Measurements from ENCODE around the gene PARD3B.

The PARD3B gene

DNA sequence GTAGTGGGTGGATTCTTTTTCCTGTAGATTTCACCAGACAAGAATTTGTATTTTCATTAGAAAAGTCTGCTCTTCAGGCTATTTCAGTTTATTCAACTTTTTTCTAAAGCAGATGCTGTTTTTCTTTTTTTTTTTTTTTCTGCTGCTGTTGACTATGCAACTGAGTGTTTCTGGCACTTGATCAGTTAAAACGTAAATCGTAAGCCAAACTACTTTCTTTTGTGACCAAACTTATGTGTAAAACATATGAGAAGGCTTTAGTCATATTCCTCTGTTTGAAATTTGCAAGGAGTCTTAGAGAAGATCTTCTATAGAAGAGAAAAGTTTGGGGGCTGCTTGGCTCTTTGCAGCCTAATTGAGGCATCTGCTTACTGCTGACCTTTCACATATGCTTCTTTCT, 170.1 kb downstream of the PARD3B start:
- DNase-seq, result no peak

DNA sequence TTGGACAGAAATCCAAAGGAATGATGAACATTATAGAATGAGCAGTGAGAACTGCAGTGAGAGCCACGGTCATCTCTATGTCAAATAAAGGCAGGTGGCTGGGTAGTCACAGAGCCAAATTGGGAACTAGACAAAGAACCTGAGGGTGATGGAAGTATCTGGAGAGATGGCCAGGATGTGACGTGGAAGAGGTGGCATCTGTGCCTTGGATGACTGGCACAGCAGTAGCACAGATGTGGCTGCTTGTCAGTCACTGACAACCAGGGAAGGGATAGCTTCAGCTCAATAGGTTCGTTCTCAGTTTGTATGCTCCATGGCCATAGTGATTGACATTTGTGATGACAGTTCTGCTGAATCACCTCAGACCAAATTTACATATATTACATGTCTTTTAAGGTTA, 172.3 kb downstream of the PARD3B start:
- DNase-seq, result no peak

DNA sequence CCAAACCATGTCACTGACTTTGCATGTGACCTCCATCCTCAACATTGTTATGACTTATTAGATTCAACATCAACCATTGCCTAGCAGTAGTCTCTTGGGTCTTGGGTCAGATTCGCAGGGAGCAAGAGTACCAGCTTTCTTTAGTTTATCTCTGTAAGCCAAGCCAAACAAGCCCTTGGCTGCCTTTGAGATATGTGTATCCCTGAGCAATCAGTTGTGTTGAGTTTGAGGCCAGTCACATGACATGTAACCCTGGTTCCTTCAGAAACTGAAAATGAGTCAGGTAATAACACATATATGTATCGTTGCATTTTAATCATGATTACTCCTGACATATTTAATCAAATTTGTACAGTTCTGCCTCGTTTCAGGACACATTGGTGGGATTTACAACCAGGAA, 173.3 kb downstream of the PARD3B start:
- DNase-seq, result no peak

DNA sequence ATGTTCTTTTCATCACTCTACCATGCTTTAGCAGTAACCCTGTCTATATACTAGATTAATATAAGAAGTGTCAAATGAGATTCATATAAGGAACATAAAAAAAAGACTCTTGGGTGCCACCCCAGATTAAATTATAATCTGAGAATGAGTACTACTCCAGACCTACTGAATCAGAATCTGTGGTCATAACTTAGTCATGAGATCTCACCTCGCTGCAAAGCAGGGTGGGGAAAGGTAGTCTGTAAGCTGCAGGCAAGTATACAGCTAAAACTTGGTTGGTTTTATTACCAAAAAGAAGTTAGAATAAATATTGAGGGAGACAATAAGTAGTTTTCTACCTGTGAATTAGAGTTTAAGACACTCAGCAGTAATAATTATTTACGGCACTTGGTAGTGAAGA, 175.6 kb downstream of the PARD3B start:
- no peak for DNase-seq

DNA sequence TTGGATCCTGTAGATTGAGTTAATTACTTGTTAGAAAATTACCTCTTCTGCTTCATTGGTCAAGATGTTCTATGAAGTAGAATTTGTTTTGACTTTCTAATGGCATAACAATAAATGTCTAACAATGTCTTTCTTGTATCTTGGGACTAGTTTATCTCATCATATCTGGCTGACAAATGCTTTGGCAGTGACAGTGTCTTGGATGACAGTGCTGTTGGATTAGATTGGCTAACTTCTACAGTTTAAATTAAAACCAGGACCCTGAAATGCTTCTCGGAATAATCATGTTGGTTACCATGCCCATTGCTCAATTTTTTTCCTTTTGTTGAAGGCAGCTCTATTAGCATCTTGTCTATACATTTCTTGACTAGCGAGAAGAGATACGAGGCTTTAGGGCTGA, 176.9 kb downstream of the PARD3B start:
- no peak for DNase-seq

DNA sequence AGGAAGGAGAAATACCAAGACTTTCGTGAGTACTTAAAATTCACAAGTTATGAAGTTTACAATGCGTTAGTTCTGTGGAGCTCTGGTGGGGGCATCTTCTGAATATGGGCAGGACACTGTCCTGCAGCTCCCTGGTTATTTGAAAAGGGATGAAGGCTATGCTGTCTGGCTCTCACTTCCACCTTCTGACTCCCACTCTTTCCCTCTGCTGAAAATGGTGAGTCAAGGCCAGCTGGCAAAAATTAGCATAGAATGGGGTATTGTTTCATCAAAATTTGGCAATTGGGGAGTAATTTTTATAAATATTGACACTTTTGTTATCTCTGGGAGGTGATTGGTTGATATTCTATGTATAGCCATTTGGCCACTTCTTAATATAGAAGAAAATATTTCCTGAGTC, 177.4 kb downstream of the PARD3B start:
- DNase-seq, result no peak

DNA sequence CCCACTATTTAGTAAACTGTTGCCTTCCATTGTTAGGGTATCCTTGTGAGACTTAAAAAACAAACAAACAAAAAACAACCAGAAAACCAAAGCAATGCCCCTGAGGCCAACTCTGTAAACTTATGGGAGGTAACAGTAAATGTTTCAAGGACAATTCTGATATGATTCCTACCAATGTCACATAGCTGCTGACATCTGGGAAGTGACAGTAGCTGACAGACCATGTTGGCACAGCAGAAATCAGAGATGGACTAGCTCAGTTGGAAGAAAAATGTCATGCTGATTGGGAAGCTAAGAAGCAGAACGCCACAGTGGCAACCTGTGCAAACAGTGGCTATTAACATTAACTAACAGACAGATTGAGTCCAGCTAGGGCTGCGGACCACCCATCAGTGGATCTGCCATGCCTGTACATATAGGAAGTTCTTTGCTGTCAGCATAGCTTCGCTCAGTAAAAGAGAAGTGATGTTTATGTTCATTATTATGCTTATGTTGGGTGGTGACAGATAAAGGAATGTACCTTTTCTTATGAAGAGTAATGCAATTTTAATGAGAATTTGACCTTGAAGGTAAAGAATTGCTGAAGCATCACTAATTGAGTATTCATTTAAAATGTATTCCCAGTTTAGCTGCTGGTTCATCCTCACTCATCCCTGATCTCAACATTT, 180.6 kb downstream of the PARD3B start:
- no peak for DNase-seq

DNA sequence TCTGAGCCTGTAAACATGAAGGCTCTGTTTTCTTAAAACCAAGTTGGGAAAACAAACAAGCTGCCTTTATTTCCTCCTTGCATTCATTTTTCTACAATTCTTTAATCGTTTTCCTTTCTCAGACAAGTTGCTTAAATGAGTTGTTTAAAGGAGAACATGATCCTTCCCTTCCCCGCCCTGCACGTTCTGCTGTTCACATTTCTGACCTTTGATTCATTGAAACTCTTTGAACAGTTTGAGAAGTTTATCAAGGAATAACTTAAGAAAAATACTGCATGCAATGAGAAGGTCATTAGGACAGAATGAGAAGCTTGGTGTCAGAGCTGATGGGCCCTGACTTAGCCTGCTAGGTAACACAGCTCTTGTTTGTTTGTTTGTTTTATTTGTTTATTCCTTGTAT, 181.6 kb downstream of the PARD3B start:
- no peak for DNase-seq

DNA sequence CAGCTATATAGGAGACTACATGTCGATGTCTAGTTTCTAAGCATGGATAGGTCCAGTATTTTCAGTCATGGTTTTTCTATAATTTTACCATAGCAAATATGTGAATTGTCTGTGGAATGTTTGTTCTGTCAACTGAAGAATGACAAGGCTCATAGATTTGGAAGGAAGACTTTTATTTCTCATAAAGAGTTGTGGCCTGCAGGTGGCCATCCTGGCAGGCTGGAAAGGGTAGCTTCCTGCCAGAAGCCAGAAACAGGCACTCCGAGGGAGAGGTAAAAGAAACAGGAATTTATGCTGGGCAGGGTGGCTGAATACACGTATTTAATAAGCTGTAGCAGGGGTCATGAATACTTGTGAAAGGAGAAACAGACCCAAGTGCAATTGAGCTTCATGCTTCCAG, 182.1 kb downstream of the PARD3B start:
- no peak for DNase-seq

DNA sequence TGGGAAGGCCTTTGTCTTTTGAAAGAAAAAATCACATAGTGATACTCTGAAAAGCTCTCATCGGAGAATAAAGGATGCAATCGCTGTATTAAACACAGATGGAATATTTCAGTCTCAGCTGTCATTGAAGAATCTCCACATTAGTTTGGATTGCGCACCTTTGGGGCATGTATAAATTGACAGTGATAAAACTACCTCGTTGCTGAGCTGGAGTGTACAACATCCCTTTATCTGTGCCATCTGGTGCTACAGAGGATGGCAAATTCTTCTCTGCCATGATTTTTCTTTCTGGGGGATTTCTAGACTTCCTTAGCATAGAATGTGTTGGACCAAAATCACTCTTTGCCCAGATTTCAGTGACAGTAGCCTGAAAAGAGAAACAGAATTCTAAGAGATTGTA, 185.3 kb downstream of the PARD3B start:
- no peak for DNase-seq

DNA sequence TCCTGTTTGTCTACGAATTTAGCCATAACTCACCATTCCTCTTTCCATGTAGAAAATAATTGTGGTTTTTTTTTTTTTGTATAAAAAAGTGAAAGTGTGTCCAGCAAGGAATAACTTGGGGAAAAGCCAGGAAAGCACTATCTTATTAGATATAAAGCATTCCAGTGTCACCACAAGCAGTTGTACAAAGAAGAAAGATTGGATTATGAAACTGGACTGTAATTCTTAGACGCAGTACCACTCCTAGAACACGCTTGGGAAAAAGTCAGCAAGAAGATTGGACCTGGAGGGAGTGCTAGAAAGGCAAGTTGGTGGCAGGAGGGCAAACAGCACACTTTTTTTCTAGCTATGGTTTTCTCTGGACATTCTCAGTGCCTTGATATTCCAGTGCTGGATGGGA, 186.7 kb downstream of the PARD3B start:
- no peak for DNase-seq

DNA sequence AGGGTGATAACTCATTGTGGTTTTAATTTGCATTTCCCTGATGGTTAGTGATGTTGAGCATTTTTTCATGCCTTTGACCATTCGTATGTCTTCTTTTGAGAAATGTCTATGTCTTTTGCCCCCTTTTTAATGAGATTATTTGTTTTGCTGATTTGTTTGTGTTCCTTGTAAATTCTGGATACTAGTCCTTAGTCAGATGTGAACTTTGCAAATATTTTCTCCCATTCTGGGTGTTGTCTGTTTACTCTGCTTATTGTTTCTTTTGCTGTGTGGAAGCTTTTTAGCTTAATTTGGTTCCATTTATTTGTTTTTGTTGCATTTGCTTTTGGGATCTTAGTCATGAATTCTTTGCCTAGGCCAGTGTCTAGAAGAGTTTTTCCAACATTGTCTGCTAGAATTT, 192.0 kb downstream of the PARD3B start:
- no peak for DNase-seq

DNA sequence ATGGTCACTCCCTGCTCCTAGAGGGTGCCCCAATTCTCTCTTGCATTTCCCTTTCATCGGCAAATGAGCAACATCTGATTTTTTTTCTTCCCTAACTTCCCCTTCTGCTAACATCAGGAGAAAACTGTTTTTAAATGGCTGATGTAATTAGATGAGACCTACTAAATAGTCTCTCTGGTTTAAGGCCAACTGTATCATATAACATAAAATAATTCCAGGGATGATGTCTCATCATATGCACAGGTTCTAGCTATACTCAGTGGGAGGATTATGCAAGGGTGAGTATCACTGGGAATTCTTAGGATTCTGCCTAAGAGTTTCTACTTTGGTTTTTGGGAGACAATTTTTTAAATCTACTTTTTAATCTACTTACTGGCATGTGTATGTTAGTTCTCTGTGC, 193.4 kb downstream of the PARD3B start:
- no peak for DNase-seq

DNA sequence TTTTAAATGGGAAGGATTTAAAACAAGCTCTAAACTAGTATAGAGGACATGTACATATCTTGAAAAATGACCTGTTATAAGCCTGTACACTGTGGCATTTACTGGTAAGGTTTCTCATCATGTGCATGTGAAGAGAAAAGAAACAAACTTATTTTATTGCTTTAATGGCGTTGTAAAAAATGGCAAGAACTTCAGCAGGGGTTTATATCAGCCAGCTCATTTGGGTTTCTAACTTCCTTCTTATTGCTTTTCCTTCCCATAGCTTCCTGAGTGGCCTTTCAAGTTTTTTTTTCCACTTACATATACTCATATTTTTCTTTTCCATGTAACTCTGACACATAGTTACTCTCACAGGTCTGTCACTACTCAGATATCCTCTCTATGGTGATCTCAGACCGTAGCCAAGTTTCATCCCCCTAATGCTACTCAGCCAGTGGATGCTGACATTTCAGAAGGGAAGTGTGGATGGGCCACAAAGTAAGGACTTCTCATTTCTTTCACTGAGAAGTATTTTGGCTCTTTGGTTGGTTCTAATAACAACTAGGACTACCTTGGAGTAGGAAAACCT, 198.2 kb downstream of the PARD3B start:
- no peak for DNase-seq

DNA sequence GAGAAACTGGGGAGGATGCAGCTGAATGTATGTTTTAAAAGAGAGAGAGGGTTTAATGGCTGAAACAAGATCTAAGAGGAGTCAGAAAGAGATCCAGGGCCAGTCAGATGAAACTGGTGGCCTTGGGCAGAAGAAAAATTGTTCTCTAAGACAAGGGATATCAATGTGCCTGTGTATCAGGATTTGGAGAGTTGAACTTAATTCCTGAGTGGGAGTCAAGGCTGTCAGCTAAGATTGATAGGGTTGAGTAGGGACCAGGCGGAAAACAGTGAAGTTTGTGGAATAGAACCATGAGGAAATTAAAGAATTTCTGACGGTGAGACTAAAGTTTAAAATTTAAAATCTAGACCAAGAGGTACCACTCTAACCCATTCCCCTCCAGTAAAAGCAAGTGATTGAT, 199.2 kb downstream of the PARD3B start:
- no peak for DNase-seq

DNA sequence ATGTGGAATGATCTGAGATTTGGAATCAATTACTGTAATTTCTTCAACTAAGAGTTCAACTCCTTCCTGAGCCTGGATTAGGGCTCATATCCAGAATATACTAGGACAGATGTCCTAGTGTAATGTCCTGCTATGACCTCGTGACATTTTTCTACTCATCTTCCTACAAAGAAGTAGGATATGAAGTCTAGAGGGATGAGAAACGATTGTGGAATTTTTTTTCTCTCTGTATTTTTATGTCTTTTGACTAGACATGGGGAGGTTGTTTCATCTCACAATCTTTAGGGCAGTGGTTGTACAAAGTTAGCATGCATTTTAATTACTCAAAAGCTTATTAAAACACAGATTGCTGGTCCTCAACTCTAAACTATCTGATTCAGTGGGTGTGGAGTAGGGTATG, 203.0 kb downstream of the PARD3B start:
- no peak for DNase-seq

DNA sequence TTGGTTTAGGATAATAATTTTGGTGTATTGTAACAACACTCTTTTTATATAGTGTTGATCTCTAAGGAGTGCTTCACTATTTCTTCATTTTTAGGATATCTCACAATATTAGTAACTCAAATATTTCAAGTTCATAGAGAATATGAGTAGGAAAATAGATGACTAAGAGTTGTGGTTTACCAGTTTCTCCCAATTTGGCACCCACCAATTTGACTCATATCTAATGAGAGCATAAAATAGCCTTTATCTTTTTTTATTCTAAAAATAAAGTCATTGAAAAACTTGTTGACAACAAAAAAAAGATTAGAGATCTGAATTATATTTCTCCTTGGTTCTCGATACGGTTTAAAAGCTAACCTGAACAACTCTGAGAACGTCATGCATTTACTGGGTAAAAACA, 204.0 kb downstream of the PARD3B start:
- DNase-seq, result no peak

DNA sequence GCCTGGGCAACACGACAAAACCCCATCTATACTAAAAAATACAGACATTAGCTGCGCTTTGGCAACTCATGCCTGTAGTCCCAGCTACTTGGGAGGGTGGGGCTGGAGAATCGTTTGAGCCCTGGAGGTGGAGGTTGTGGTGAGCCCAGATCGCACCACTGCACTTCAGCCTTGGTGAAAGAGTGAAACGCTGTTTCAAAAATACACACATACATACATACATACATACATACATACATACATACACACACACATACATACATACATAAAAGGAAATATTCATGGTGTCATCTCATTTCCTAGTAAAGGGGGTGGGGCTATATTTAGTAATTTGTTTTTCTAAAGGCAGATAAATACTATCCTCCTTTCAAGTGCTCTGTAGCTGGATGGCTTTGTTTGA, 205.1 kb downstream of the PARD3B start:
- no peak for DNase-seq

DNA sequence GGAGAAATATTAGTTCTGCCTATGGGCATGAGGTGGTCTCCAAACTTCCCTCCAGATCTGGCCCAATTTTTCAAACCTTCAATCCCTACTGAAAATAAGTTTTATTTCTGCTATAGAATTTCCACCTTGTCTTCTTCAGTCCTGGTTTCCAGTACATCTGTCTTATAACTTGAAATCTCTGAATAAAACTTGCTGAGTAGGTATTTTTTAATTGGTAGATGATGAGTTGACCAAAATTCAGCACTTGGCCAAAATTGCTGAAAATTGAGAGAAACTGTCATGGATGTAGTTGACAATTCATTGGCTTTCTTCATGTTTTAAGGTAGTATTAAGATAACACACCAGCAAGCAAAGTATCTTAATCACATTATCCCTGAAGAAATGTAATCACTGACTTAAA, 206.2 kb downstream of the PARD3B start:
- no peak for DNase-seq

DNA sequence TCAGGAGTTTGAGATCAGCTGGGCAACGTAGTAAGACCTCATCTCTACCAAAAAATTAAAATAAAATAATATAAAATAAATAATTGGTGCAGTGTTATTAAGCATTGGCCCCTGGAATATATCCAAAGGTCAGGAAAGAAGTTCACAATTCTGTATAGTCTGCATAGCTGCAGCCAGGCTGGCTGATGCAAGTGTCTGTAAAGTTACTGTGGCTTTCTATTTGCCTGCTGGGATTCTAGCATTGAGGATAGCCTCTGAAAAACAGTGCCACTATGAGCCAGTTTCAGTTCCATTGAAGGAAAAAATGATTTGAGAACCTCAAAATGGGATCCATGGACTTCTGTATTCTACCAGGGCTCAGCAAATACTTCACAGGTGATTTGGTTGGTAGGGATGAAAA, 208.6 kb downstream of the PARD3B start:
- no peak for DNase-seq

DNA sequence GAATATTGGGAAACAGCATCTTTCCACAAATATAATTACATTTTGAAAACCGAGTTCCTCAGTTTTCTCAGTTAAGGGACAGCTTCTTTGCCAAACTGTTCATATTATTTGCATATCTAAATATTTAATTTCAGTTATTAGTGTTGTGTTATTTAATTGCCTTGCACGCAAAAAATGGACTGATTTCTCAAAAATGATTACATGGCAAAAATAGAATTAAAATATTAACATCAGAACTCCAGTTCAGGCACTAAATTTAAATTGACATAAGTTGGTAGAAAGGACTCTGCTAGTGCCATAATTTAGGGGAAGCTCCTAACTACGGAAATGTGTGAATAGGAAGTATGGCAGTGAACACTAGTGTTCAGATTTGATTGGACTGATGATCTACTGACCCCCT, 209.6 kb downstream of the PARD3B start:
- DNase-seq, result no peak

DNA sequence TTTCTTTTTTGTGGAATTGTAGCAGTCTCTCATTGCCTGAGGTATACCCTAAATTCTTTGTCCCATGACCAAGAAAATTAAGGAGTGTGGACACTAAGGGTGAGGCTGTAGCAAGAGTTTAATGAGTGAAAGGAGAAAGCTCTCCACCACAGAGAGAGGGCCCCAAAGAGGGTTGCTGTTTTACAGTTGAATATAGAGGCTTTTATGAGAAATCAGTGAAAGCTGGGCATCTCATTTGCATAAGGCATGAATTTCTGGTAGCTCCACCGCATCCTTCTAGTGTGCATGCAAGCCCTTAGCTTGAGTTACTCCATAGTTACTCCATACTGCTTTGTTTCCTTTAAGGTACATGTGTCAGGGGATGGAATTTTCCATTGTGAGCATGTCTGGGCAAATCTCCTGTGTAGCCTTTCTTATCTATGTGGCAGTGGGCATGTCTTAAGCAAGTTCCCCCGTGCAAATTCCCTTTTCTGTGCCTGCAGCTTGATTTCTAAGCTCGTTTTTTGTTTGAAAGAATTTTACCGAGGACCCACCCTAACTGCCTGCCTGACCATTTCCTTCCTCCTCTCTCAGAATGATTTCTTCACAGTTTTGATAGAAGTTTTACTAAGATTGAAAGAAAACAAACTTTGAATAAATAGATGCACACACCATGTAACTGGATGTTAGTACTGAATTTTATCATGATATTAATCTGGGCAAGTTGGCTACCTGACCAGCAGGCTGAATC, 218.9 kb downstream of the PARD3B start:
- no peak for DNase-seq

DNA sequence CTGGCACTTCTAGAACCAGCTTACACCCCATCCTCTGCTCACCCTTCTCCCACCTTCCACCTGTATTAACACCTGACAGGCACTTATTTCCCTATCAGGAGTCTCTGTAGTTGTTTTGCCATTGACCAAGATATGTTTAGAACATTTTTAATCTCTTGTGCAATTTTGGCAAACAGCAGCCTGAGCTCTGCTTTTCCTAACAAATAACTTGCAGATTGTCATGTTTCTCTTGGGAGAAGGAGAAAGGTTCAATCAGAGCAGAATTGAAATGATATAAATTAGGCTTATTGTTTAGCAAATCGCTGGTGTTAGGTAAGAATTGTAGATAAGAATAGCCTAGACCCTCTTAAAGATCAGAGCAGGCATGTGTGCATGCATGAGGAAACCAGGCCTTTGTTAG, 225.5 kb downstream of the PARD3B start:
- DNase-seq, result no peak

DNA sequence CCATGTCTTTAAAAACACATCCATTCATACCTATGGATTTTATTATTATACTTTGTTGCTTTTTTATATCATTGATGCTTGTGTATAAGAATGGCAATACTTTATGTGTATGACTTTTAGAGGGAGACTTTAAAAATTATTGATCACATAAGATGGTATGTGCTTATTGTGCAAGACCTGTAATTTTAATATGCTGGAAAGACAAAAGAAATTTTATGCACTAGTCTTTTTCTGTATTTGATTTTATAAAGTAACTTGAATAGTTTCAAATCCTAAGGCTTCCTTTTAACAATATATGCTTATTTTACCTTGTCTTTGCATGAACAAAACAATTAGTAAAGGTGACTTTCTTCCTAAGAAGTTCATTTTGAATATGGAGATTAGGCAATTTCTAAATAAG, 226.4 kb downstream of the PARD3B start:
- DNase-seq, result no peak

DNA sequence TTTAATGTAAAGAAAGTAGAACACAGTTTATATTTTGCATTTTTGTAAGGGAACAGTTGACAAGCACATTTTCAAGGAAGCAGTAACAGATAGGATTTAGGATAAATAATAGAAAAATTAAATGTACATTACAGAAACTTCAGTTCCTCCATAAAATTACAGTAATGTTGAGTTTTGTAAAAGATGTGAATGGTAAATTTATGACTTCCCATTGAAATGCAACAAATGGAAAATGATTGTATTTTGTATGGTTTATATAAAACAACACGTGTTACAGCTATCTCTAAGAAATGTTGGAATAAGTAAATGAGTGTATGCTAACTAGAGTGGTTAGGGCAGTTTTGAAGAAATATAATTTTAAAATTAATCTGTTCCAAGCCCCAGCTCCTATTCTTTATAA, 227.3 kb downstream of the PARD3B start:
- no peak for DNase-seq

All from DMS153 (cell line).